ENCODE results near the gene THUMPD1.

The THUMPD1 gene, protein sequence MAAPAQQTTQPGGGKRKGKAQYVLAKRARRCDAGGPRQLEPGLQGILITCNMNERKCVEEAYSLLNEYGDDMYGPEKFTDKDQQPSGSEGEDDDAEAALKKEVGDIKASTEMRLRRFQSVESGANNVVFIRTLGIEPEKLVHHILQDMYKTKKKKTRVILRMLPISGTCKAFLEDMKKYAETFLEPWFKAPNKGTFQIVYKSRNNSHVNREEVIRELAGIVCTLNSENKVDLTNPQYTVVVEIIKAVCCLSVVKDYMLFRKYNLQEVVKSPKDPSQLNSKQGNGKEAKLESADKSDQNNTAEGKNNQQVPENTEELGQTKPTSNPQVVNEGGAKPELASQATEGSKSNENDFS

GRCh38 chr16:20741554-20742285, at the start of gene THUMPD1:
THUMPD1 (minus strand) TSS chr16:20741818; CDS start chr16:20741739, 79 bp downstream.
- Mint-ChIP-seq H3K27me3 (ENCODE audit: low read depth, poor library complexity) (no peaks in the 10 kb centered on the region), H3K4me3 (peak within 1 kb of the TSS; percentile 99), H3K9me3 (peaks cover 5% of the 10 kb centered on the region), H3K36me3 (ENCODE audit: low read depth) (peaks cover 16% of the 10 kb centered on the region), H3K4me1 (peaks cover 11% of the 10 kb centered on the region), H3K27ac (peak within 1 kb of the TSS; percentile 95)
- no peak for TF ChIP-seq CTCF (IDR thresholded peaks at IDR 0.05)
- DNase-seq = peak; percentile 97

DNA sequence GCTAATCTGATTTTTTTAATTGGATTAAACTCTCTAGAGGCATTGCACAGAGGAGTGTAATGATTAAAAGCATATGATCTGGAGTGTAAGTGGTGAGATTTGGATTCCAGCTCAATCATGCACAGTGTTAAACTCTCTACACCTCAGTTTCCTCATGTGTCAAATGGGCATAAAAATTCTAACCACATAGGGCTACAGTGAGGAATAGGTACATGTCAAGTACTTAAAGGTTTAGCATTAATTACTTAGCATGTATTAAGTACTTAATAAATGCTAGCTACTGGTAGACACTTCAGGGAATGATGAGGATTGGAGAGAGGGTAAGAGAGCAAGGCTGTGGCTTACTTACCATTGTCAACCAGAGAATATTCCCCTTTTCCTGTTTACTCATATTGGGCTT, 47.5 kb upstream of the THUMPD1 start:
- Mint-ChIP-seq H3K27ac (no peak overlapping the region), H3K9me3 (no peaks in the 10 kb centered on the region), H3K4me3 (no peak overlapping the region), H3K36me3 (ENCODE audit: low read depth) (no peaks in the 10 kb centered on the region), H3K27me3 (ENCODE audit: low read depth, poor library complexity) (no peaks in the 10 kb centered on the region), H3K4me1 (peaks cover 5% of the 10 kb centered on the region)
- no peak for DNase-seq
- TF ChIP-seq CTCF (IDR thresholded peaks at IDR 0.05) = no peak

DNA sequence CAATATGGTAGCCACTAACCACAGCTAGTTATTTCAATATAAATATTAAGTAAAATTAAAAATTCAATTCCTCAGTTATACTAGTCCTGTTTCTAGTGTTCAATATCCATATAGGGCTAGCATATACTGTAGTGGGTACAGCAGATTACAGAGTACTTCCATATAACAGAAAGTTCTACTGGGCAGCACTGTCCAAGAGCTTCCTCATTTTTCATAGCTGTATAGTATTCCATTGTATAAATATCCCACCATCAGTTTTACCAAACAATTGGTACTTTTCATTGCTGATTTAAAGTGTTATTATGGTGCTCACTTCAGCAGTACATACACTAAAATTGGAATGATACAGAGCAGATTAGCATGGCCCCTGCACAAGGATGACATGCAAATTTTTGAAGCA, 42.6 kb upstream of the THUMPD1 start:
- DNase-seq = no peak
- Mint-ChIP-seq H3K36me3 (ENCODE audit: low read depth) (no peaks in the 10 kb centered on the region), H3K4me3 (no peak overlapping the region), H3K4me1 (peaks cover 5% of the 10 kb centered on the region), H3K27me3 (ENCODE audit: low read depth, poor library complexity) (no peaks in the 10 kb centered on the region), H3K27ac (no peak overlapping the region), H3K9me3 (no peaks in the 10 kb centered on the region)
- TF ChIP-seq CTCF (IDR thresholded peaks at IDR 0.05) = no peak

DNA sequence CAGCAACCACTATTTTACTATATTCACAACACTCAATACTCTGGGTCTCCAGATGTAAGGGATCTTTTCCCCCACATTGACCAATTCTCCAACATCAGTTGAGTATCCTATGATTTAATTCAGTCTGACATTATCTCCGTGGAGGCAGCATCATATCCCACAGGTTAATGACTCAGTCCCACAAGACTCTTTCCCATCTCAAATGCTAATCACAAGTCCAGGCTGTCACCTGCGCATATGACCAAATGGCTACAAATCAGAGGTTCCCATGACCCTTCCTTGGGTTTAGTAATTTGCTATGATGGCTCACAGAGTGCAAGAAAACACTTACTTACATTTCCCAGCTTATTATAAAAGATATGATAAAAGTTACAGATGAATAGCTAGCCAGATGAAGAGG, 40.9 kb upstream of the THUMPD1 start:
- no peak for DNase-seq
- Mint-ChIP-seq H3K9me3 (no peaks in the 10 kb centered on the region), H3K27ac (no peak overlapping the region), H3K27me3 (ENCODE audit: low read depth, poor library complexity) (no peaks in the 10 kb centered on the region), H3K36me3 (ENCODE audit: low read depth) (no peaks in the 10 kb centered on the region), H3K4me3 (no peak overlapping the region), H3K4me1 (peaks cover 5% of the 10 kb centered on the region)
- no peak for TF ChIP-seq CTCF (IDR thresholded peaks at IDR 0.05)

GRCh38 chr16:20781697-20782096, 40.1 kb upstream of the THUMPD1 start:
- Mint-ChIP-seq H3K4me1 (peaks cover 2% of the 10 kb centered on the region), H3K36me3 (ENCODE audit: low read depth) (no peaks in the 10 kb centered on the region), H3K27ac (no peak overlapping the region), H3K27me3 (ENCODE audit: low read depth, poor library complexity) (no peaks in the 10 kb centered on the region), H3K9me3 (no peaks in the 10 kb centered on the region), H3K4me3 (no peak overlapping the region)
- DNase-seq = no peak
- TF ChIP-seq CTCF (IDR thresholded peaks at IDR 0.05) = no peak
